ENCODE results near the gene MORN5.
"Not testable (repeated sequence)": the region's sequence is repeated elsewhere in the genome, so short reads cannot be mapped to it uniquely, and the experiment has no call there.

MORN5 gene

GRCh38 chr9:122116040-122116439, 43.7 kb upstream of the MORN5 start:
- DNase-seq (ENCODE audit: low read depth) = no peak
- no peak for TF ChIP-seq CTCF (conservative IDR thresholded peaks at IDR 0.05; ENCODE audit: low read depth, low read length)
- no peak overlapping the region for H3K4me3 ChIP-seq (ENCODE audit: low read length)

- no peak for TF ChIP-seq CTCF (conservative IDR thresholded peaks at IDR 0.05; ENCODE audit: low read depth, low read length)
- DNase-seq (ENCODE audit: low read depth) = no peak
- H3K4me3 ChIP-seq (ENCODE audit: low read length) = no peak overlapping the region
These were observed 43.1 kb upstream of the MORN5 start for GRCh38 chr9:122116448-122117173.

- H3K4me3 ChIP-seq (ENCODE audit: low read length); DNase-seq (ENCODE audit: low read depth): not testable (repeated sequence)
These were observed 42.5 kb upstream of the MORN5 start for GRCh38 chr9:122117241-122117640.

GRCh38 chr9:122118343-122119165, 41.2 kb upstream of the MORN5 start:
- TF ChIP-seq CTCF (conservative IDR thresholded peaks at IDR 0.05; ENCODE audit: low read depth, low read length) = no peak
- no peak for DNase-seq (ENCODE audit: low read depth)
- H3K4me3 ChIP-seq (ENCODE audit: low read length) = no peak overlapping the region

- H3K4me3 ChIP-seq (ENCODE audit: low read length) = no peak overlapping the region
- no peak for TF ChIP-seq CTCF (conservative IDR thresholded peaks at IDR 0.05; ENCODE audit: low read depth, low read length)
- no peak for DNase-seq (ENCODE audit: low read depth)
These were observed 40.6 kb upstream of the MORN5 start for GRCh38 chr9:122119166-122119521.

- no peak for TF ChIP-seq CTCF (conservative IDR thresholded peaks at IDR 0.05; ENCODE audit: low read depth, low read length)
- no peak for DNase-seq (ENCODE audit: low read depth)
- H3K4me3 ChIP-seq (ENCODE audit: low read length) = no peak overlapping the region
These were observed 40.0 kb upstream of the MORN5 start for GRCh38 chr9:122119721-122120120.

GRCh38 chr9:122120316-122121071, 39.2 kb upstream of the MORN5 start:
- DNase-seq (ENCODE audit: low read depth) = no peak
- no peak overlapping the region for H3K4me3 ChIP-seq (ENCODE audit: low read length)
- TF ChIP-seq CTCF (conservative IDR thresholded peaks at IDR 0.05; ENCODE audit: low read depth, low read length) = no peak
